H9 (cell line): ENCODE results near the gene CYSLTR2. TPM values are rescaled to one million over a fixed set of nuclear protein-coding genes. Genes with fewer than 3 reads are reported as not detected.

Experiments used
- DNase-seq: peaks from one replicate; pipeline ENCODE4 v3.0.0-alpha.2; 2017
- H2AFZ ChIP-seq: one replicate; pipeline ENCODE4 v1.6.1; 2013; ENCODE audit warnings: mild to moderate bottlenecking, low read length, control low read depth, moderate library complexity
- H2AK5ac ChIP-seq: 2 replicates; pipeline ENCODE4 v1.6.1; 2013; ENCODE audit warnings: low read length, control low read depth, mixed read lengths; ENCODE audit not compliant: insufficient read length
- H2BK120ac ChIP-seq: one replicate; pipeline ENCODE4 v1.6.1; 2013; ENCODE audit warnings: low read depth, mild to moderate bottlenecking, low read length, control low read depth, inconsistent platforms; ENCODE audit not compliant: poor library complexity, severe bottlenecking
- H2BK12ac ChIP-seq: 2 replicates; pipeline ENCODE4 v1.6.1; 2013; ENCODE audit warnings: low read length, control low read depth, mixed read lengths, low read depth; ENCODE audit not compliant: insufficient read length
- H2BK15ac ChIP-seq: 2 replicates; pipeline ENCODE4 v1.6.1; 2013; ENCODE audit warnings: low read depth, low read length, control low read depth
- H2BK20ac ChIP-seq: one replicate; pipeline ENCODE4 v1.6.1; 2013; ENCODE audit warnings: low read depth, mild to moderate bottlenecking, low read length, control low read depth, inconsistent platforms; ENCODE audit not compliant: poor library complexity, severe bottlenecking
- H2BK5ac ChIP-seq: 2 replicates; pipeline ENCODE4 v1.6.1; 2013; ENCODE audit warnings: low read length, control low read depth, mixed read lengths; ENCODE audit not compliant: insufficient read length
- H3K14ac ChIP-seq: 2 replicates; pipeline ENCODE4 v1.6.1; 2013; ENCODE audit warnings: low read length, control low read depth; ENCODE audit not compliant: insufficient read depth
- H3K18ac ChIP-seq: 2 replicates; pipeline ENCODE4 v1.6.1; 2013; ENCODE audit warnings: low read depth, mild to moderate bottlenecking, mixed read lengths, low read length, control low read depth; ENCODE audit not compliant: insufficient read length
- H3K23ac ChIP-seq: 2 replicates; pipeline ENCODE4 v1.6.1; 2013; ENCODE audit warnings: low read length, control low read depth, mixed read lengths, low read depth; ENCODE audit not compliant: insufficient read length
- H3K23me2 ChIP-seq: 2 replicates; pipeline ENCODE4 v1.6.1; 2013; ENCODE audit warnings: low read depth, mild to moderate bottlenecking, mixed read lengths, low read length, control low read depth; ENCODE audit not compliant: insufficient read length, poor library complexity, severe bottlenecking
- H3K27ac ChIP-seq: 2 replicates; pipeline ENCODE4 v1.5.1; 2013; ENCODE audit warnings: low read length, control low read depth, mixed read lengths, low read depth; ENCODE audit not compliant: insufficient read length
- H3K27me3 ChIP-seq: 2 replicates; pipeline ENCODE4 v1.6.1; 2013; ENCODE audit warnings: low read length, control low read depth, inconsistent platforms; ENCODE audit not compliant: insufficient read depth
- H3K4ac ChIP-seq: 2 replicates; pipeline ENCODE4 v1.6.1; 2013; ENCODE audit warnings: low read depth, mild to moderate bottlenecking, control low read depth, inconsistent platforms, low read length, moderate library complexity
- H3K4me1 ChIP-seq: 2 replicates; pipeline ENCODE4 v1.6.1; 2013; ENCODE audit warnings: low read length, control low read depth, inconsistent platforms; ENCODE audit not compliant: insufficient read depth
- H3K4me2 ChIP-seq: 2 replicates; pipeline ENCODE4 v1.6.1; 2013; ENCODE audit warnings: low read length, control low read depth, mixed read lengths; ENCODE audit not compliant: insufficient read length, insufficient read depth
- H3K56ac ChIP-seq: 2 replicates; pipeline ENCODE4 v1.6.1; 2013; ENCODE audit warnings: low read depth, mild to moderate bottlenecking, mixed read lengths, low read length, control low read depth; ENCODE audit not compliant: insufficient read length
- H3K79me1 ChIP-seq: 2 replicates; pipeline ENCODE4 v1.6.1; 2013; ENCODE audit warnings: low read depth, mild to moderate bottlenecking, moderate library complexity, low read length, control low read depth, inconsistent platforms; ENCODE audit not compliant: insufficient read depth, poor library complexity, severe bottlenecking
- H3K79me2 ChIP-seq: 2 replicates; pipeline ENCODE4 v1.6.1; 2013; ENCODE audit warnings: low read length, control low read depth, inconsistent platforms; ENCODE audit not compliant: insufficient read depth
- H3K9ac ChIP-seq: 2 replicates; pipeline ENCODE4 v1.6.1; 2013; ENCODE audit warnings: low read length, control low read depth, mixed read lengths; ENCODE audit not compliant: insufficient read length; ENCODE audit errors: extremely low read depth
- H3K9me3 ChIP-seq: one replicate; pipeline ENCODE4 v1.6.1; 2013; ENCODE audit warnings: low read depth, low read length, inconsistent platforms; ENCODE audit not compliant: control insufficient read depth
- H3T11ph ChIP-seq: one replicate; pipeline ENCODE4 v1.6.1; 2013; ENCODE audit warnings: mild to moderate bottlenecking, low read length, control low read depth, inconsistent platforms
- H4K20me1 ChIP-seq: one replicate; pipeline ENCODE4 v1.6.1; 2013; ENCODE audit not compliant: control insufficient read depth, insufficient read length, insufficient read depth
- H4K5ac ChIP-seq: 2 replicates; pipeline ENCODE4 v1.6.1; 2013; ENCODE audit warnings: low read depth, mild to moderate bottlenecking, mixed read lengths, low read length, control low read depth; ENCODE audit not compliant: insufficient read length
- H4K8ac ChIP-seq: replicated peaks from 2 replicates; pipeline ENCODE4 v1.6.1; 2013; ENCODE audit warnings: low read length, control low read depth, mixed read lengths, low read depth; ENCODE audit not compliant: insufficient read length
- H4K91ac ChIP-seq: 2 replicates; pipeline ENCODE4 v1.6.1; 2013; ENCODE audit warnings: low read depth, mild to moderate bottlenecking, moderate library complexity, mixed read lengths, low read length, control low read depth; ENCODE audit not compliant: insufficient read length
- H3K27ac Mint-ChIP-seq, 3 experiments: 2 replicates in 2 of 3; 3 replicates in 1 of 3; pipeline ENCODE4 v1.8.0; 2020 to 2021; ENCODE audit warnings: mixed read lengths in 3 of 3, mild to moderate bottlenecking in 1 of 3, moderate library complexity in 1 of 3
- H3K27me3 Mint-ChIP-seq: 2 replicates; pipeline ENCODE4 v1.8.0; 2021; ENCODE audit warnings: low read depth, mild to moderate bottlenecking, moderate library complexity, mixed read lengths
- H3K36me3 Mint-ChIP-seq, 3 experiments: 2 replicates in 2 of 3; 3 replicates in 1 of 3; pipeline ENCODE4 v1.8.0; 2020 to 2021; ENCODE audit warnings: low read depth in 3 of 3, mixed read lengths in 3 of 3; ENCODE audit not compliant: insufficient read depth in 1 of 3
- H3K4me1 Mint-ChIP-seq, 2 experiments: 2 replicates each; pipeline ENCODE4 v1.8.0; 2020; ENCODE audit warnings: mixed read lengths in 2 of 2
- H3K4me3 Mint-ChIP-seq, 2 experiments: 2 replicates in 1 of 2; 3 replicates in 1 of 2; pipeline ENCODE4 v1.8.0; 2020 to 2021; ENCODE audit warnings: mild to moderate bottlenecking in 2 of 2, mixed read lengths in 2 of 2, moderate library complexity in 1 of 2
- H3K9me3 Mint-ChIP-seq, 2 experiments: 2 replicates in 1 of 2; 3 replicates in 1 of 2; pipeline ENCODE4 v1.8.0; 2020; ENCODE audit warnings: mild to moderate bottlenecking in 2 of 2, mixed read lengths in 2 of 2, moderate library complexity in 1 of 2
- WGBS: extraction: QIAGEN DNeasy Blood & Tissue Kit; methylation state at CpG from one replicate; pipeline ENCODE4 v1.1.7; 2013; ENCODE audit warnings: missing lambda C conversion rate, low lambda C conversion rate, mixed read lengths; ENCODE audit not compliant: insufficient read length; ENCODE audit errors: extremely low coverage; 5-methylcytosine and 5-hydroxymethylcytosine counted together
- total RNA-seq: library from RNA; stranded (reverse); gene quantifications from 2 replicates; pipeline ENCODE4 v1.2.1, GENCODE V29; 2021
- TF ChIP-seq, protein P1 (sequence below): fragments of 200-600 bp; sonication (generic); conservative IDR thresholded peaks from 3 replicates; pipeline ENCODE4 v1.8.0; 2021; ENCODE audit warnings: antibody characterized with exemption, mild to moderate bottlenecking

CYSLTR2 gene
- total RNA-seq, 1 experiment from 2014 or later: not detected

DNA sequence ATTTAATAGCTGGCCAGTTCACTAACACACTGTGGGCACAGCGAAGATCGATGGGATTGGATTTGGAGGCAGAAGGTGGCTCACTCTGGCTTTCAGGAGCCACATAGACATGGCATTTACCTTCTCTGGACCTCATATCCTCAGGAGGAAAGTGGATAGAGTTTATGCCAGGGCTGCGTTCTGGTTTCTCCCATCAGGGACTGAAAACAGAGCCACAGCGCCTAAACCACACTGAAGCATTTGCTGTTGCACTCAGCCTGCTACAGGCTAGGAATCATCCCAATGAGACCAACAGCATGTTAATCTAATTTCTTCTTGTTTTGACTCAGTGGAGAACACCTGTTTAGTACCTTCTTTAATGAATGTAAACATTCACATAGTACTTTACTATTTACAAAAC is 1.6 kb downstream of the CYSLTR2 start:
- H3K56ac ChIP-seq: no peak overlapping the region
- Mint-ChIP-seq H3K27ac (no peak overlapping the region), H3K4me3 (no peak overlapping the region), H3K9me3 (no peaks in the 10 kb centered on the region; a peak in 1 of 5 replicates), H3K36me3 (no peaks in the 10 kb centered on the region), H3K27me3 (no peaks in the 10 kb centered on the region; the same call in 1 of the 2 replicates), H3K4me1 (peaks cover 3 to 6% of the 10 kb centered on the region in 2 experiments; a peak in 3 of 4 replicates)
- no peaks in the 10 kb centered on the region for H3K9me3 ChIP-seq
- no peak overlapping the region for H4K8ac ChIP-seq
- no peak overlapping the region for H2BK12ac ChIP-seq
- H2BK15ac ChIP-seq: no peak overlapping the region
- no peak overlapping the region for H3K18ac ChIP-seq
- H3K14ac ChIP-seq: no peak overlapping the region
- no peaks in the 10 kb centered on the region for H3K4me1 ChIP-seq
- H2AFZ ChIP-seq: no peak overlapping the region
- no peaks in the 10 kb centered on the region for H4K20me1 ChIP-seq
- no peak overlapping the region for H2BK120ac ChIP-seq
- no peaks in the 10 kb centered on the region for H3K23me2 ChIP-seq
- no peak overlapping the region for H3K4ac ChIP-seq
- H3K79me2 ChIP-seq: no peaks in the 10 kb centered on the region
- H3K9ac ChIP-seq: no peak overlapping the region
- no peak overlapping the region for H3K4me2 ChIP-seq
- TF ChIP-seq, protein P1, sequence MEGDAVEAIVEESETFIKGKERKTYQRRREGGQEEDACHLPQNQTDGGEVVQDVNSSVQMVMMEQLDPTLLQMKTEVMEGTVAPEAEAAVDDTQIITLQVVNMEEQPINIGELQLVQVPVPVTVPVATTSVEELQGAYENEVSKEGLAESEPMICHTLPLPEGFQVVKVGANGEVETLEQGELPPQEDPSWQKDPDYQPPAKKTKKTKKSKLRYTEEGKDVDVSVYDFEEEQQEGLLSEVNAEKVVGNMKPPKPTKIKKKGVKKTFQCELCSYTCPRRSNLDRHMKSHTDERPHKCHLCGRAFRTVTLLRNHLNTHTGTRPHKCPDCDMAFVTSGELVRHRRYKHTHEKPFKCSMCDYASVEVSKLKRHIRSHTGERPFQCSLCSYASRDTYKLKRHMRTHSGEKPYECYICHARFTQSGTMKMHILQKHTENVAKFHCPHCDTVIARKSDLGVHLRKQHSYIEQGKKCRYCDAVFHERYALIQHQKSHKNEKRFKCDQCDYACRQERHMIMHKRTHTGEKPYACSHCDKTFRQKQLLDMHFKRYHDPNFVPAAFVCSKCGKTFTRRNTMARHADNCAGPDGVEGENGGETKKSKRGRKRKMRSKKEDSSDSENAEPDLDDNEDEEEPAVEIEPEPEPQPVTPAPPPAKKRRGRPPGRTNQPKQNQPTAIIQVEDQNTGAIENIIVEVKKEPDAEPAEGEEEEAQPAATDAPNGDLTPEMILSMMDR: no peak
- no peak for DNase-seq
- H3K79me1 ChIP-seq: no peaks in the 10 kb centered on the region
- no peak overlapping the region for H3T11ph ChIP-seq
- WGBS: no CpG with 5 or more reads among the region's 4 CpGs
- H3K27ac ChIP-seq: no peak overlapping the region
- H2AK5ac ChIP-seq: no peak overlapping the region
- H3K27me3 ChIP-seq: no peaks in the 10 kb centered on the region
- H2BK5ac ChIP-seq: no peak overlapping the region
- H3K23ac ChIP-seq: no peak overlapping the region
- no peak overlapping the region for H4K91ac ChIP-seq
- H4K5ac ChIP-seq: no peak overlapping the region
- no peak overlapping the region for H2BK20ac ChIP-seq
